Measurements from ENCODE around the gene CDNF.
"Not testable (repeated sequence)": the region's sequence is repeated elsewhere in the genome, so short reads cannot be mapped to it uniquely, and the experiment has no call there.

Gene CDNF

DNA sequence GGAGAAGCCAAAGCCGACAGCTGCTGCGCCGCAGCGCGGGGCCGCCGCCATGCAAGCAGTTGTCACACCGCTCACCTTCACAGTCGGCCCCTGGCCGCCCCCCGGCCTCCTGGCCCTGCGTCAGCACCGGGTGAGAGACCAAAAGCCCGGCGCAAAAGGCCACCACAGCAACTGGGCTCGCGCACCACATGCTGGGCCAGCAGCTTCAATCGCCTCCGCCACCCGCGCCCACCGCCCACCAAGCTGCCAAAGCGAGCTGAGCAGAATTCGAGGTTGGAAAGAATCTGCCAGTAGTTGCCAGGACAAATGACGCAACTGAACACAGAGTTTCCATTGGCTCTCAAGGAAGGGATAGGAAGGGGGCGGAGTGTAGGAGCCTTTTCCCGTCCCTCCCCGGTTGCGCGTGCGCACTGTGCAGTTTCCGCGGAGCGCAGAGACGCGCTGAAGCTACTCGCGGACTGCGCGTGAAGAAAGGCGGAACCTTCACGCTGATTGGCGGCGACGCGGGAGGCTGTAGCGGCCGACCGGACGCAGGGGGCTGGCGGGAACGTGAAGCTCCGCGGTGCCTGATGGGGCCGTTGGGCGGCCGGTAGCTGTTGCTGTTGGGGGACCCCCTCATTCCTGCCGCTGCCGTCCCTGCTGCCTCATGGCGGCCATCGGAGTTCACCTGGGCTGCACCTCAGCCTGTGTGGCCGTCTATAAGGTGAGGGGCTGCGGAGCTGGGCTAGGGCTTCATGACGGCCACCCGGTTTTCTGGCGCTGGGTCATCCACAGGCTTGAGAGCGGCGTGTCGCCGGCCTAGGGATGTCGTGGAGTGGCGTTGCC, at the start of gene CDNF, which contains the start of the genes HSPA14 and MSANTD7:
Gene CDNF (minus strand): TSS at position 281 of the 825 bp plus-strand sequence. CDS start 91 bp downstream, at position 190.
Gene HSPA14 (plus strand): TSS at position 550 of the 825 bp plus-strand sequence. CDS start 97 bp downstream, at position 647.
Gene MSANTD7 (plus strand): TSS at position 550 of the 825 bp plus-strand sequence. CDS start 3,979 bp downstream, outside the sequence.
- peak; percentile 99 for DNase-seq (ENCODE audit: low spot score)

DNA sequence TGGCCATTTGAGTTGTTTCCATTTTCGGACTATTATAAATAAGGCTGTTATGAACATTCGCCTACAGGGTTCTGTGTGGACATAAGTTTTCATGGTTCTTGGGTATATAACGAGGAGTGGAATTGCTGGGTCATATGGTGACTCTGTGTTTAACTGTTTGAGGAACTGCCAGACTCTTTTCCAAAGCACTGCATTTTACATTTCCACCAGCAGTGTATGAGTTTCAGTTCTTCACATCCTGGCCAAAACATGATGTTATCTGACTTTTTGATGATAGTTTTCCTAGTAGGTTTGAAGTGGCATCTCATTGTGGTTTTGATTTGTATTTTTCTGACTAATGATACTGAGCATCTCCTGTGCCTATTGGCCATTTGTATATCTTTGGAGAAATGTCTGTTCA, 46.2 kb upstream of the CDNF start:
- DNase-seq (ENCODE audit: low spot score), result no peak

DNA sequence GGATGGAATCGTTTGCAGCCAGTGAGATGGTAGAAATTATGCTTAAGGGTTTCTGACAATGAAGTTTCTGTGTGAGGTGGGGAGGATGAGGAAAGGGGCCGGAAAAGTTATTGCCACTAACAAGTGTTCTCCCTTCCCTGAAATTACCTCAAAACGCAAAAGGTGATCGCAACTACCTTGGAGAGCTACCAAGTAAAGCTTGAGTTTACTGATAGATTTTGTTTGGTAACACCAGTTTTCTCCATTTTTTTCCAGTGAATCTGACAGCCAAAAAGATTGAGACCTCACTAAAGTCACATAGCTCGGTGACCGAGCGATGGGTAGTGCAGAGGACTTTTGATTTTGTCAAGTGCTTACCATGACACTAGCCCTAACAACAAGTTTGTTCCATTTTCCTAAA, 42.4 kb upstream of the CDNF start:
- DNase-seq (ENCODE audit: low spot score), result no peak

DNA sequence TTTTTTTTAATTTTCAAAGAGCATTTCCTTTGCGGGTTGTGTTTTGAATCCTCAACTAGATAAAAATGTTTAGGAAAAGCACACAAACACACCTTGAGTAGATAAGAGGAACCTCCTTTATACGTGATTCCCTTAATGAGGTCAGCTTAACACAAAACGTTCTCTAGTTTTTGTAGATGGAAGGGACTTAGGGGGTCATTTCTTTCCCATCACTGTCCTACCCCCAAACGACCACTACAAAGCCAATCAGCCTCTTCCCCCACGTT, 42.0 kb upstream of the CDNF start:
- DNase-seq (ENCODE audit: low spot score), result no peak

DNA sequence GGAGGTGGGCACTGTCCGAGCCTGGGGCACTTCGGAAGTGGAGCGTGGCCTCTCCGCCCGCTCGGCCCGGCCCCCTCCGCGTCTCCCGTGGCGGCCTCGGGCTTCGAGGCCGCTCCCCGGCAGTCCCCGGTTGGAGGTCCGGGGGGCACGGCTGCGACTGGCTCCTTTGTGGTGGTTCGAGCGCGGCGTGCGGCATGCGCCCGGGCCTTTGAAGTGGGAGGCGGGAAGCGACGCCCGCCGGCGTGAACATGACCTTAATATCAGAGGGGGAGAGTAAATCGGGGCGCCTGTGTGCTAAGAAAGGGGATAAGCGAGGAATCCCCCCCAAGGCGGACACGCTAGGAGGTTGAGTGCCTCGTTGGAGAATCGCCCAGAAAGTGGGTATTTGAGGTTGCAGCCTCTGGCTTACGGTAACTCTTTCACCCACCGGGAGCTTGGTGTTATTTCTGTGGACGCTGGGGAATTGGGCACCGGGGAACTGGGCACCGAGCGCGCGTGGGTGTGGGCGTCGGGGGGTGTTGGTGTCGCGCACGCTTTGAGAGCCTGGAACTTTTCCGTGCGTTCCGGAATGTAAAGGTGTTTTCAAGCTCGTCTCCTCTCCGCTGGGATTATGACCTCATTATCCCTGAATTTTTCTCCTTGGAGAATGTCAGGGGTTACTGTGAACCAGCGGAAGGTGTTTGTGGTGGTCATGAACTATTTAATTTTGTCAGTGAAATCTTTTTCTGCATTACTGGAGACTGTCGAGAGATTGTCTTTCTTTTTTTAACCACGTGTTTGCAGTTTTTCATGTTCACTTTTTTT, 41.5 kb upstream of the CDNF start:
- DNase-seq (ENCODE audit: low spot score), result peak; percentile 6

DNA sequence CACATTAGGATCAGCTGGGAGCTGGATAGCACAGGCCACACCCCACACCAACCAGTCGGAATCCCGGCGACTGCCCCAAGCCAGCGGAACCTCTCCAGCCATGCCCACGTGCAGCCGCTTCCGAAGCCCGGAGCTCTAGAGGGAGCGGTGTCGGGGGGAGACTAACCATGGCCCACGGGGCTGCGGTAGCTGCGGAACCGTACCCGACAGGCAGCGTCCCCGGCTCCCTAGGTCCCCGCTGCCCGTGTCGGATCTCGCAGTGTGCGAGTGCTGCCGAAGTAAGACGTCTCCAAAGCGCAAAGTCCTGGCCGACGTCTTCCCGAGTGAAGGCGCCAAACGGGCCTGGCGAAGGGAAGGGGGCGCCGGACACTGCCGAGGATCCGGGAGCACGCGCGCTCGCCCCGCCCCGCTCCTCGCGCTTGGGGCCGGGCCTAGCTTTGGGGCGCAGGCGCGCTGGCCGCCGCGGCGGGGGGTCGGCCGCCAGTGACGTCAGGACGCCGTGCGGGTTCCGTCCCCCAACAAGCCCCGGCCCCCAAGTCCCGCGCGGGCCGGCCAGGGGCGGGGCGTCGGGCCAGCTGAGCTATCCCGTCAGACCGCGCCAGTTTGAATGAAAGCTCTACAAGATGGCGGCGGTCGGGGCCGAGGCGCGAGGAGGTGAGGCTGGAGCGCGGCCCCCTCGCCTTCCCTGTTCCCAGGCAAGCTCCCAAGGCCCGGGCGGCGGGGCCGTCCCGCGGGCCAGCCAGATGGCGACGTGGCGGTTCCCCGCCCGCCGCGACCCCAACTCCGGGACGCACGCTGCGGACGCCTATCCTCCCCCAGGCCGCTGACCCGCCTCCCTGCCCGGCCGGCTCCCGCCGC, 40.7 kb upstream of the CDNF start, which contains the start of gene SUV39H2:
Gene SUV39H2 (plus strand): TSS at position 601 of the 858 bp plus-strand sequence. CDS start 23 bp downstream, at position 624.
- peak; percentile 96 for DNase-seq (ENCODE audit: low spot score)

DNA sequence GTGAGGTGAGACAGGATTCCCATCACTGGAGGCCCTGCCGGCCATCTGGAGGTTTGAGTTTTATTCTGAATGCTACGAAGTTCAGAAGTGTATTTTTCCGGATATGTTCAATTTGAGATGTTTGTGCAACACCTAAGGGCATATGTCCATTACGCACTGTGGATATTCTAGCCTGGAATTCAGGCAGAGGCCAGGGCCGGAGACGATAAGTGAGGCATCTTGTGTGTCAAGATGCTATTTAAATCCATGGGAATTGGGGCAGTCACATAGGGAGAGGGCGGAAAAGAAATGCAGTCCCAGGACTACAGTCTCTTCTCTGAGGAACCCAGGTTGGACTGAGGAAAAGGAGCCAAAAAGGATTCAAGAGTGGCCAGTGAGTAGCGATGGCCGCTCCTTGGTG, 38.9 kb upstream of the CDNF start:
- DNase-seq (ENCODE audit: low spot score), result no peak

DNA sequence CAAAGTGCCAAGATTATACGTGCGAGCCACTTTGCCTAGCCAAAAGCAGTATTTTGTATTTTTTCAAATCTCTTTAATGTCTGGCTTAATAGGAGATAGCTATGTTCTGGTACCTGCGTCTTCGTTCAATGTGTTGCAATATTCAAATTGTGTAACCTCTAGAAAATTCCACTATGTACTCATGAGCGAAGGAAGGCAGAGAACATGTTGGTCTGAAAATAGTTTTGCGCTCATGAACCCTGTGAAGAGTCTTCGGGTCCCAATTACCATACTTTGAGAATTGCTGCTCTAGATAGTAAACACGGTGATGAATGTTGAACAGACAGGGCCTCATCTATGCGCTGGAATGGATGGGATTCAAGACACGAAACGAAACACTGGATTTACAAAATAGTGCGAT, 38.1 kb upstream of the CDNF start:
- DNase-seq (ENCODE audit: low spot score), result no peak

DNA sequence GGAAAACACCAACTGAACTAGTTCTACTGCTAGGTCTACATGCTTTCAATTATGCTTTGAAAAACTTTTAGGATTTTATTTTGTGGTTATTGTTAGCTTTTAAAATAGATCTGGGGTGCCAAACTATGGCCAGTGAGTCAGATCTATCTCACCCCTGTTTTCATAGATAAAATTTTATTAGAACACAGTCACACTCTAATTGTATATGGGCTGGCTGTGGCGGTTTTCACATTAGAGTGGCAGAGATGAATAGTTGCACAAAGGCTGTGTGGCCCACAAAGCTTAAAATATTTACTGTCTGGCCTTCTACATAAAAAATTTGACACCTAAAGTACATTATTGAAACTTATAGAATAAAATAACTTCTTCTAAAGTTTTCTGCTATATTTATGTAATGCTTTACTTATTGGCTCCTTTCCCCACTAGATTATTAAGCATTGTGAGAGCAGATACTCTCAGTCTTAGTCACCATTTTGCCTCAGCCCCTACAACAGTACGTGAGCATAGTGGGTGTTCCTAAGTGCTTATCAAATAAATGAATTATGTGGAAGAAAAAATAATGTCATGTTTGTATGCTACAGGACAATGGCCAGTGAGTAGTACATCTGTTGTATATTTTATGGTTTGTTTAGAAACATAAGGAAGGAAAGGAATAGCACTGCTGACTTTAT, 35.4 kb upstream of the CDNF start:
- DNase-seq (ENCODE audit: low spot score), result no peak

DNA sequence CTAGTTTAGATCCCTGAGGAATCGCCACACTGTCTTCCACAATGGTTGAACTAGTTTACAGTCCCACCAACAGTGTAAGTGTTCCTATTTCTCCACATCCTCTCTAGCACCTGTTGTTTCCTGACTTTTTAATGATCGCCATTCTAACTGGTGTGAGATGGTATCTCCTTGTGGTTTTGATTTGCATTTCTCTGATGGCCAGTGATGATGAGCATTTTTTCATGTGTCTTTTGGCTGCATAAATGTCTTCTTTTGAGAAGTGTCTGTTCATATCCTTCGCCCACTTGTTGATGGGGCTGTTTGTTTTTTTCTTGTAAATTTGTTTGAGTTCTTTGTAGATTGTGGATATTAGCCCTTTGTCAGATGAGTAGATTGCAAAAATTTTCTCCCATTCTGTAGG, 27.0 kb upstream of the CDNF start:
- not testable (repeated sequence) for DNase-seq (ENCODE audit: low spot score)

DNA sequence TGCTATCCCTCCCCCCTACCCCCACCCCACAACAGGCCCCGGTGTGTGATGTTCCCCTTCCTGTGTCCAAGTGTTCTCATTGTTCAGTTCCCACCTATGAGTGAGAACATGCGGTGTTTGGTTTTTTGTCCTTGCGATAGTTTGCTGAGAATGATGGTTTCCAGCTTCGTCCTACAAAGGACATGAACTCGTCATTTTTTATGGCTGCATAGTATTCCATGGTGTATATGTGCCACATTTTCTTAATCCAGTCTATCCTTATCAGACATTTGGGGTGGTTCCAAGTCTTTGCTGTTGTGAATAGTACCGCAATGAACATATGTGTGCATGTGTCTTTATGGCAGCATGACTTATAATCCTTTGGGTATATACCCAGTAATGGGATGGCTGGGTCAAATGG, 26.6 kb upstream of the CDNF start:
- DNase-seq (ENCODE audit: low spot score), result not testable (repeated sequence)

DNA sequence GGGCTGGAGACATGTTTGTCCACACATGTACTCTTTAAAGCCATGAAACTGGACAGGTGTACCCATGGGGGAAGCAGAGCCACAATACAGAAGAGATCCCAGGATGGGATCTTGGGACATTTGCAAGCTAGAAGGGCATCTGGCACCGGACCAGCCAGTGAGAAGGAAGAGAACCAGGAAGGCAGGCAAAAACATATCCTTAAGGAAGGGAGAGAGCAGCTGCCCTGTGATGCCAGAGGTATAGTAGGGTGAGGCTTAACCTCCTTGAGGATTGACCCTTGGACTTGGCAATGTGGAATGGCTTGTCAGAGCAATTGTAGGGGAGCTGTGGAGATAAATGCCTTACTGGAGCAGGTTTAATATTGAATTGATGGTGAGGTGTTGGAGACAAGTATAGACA, 23.0 kb upstream of the CDNF start:
- no peak for DNase-seq (ENCODE audit: low spot score)

DNA sequence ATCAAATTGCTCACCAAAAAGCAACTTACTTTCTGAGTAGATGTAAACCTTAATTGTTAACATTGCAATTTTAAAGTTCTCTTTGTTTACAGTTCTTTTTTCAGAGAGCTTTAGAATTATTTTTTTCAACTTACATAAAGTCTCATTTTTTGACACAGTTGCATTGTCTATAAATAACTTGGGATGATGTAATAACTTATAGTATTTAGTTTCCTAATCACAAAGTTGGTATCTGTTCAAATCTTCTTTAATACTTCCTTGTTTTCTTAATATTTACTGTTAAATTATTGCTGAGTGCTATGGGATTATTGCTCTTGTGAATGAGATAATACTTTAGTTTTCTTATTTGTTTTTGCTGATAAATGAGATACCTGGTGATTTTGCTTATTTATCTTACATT, 21.9 kb upstream of the CDNF start:
- no peak for DNase-seq (ENCODE audit: low spot score)

DNA sequence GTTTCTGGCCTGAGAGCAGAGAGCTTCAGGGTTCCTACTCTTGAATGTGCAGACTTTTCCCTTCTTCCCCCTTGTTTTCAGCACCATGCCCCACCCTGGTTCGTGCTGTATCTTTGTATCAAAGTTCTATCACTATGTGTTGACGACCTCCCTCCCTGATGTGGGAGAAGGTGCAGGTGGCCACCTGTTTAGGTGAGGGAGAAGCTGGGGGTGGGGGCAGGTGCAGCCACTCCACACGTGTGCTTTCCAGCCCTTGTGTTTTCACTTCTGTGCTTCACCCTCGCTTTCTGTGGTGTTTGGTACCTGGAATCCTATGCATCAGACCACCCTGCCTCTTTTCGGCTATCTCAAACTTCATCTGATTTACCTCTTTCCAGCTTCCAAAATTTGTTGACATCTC, 21.2 kb upstream of the CDNF start:
- DNase-seq (ENCODE audit: low spot score), result no peak

DNA sequence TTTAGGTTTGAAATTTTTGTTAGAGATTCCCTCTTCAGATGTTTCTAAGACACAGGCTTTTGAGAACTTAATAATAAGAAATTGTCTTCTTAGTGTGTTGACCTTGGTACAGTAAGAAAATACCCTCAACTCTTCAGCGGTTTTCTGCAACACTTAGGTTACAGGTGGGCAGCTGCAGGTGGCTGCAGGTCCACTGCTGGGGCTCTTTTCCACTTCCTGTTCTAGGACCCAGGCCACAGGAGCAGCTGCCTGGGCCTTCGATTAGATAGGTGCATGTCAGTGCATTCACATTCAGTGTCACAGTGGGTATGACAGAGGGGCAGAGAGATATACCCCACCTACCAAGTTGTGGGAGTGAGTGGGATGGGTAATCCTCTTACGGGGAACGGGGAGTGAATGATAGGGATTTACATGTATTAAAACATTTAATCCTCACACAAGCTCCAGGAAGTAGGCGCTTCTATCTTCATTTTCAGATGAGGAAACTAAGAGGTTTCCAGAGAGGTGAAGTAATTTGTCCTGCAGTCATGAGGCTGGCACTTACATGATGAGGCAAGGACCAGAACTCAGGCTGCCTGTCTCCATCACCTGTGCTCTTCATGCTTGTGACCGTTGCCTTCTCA, 20.6 kb upstream of the CDNF start:
- no peak for DNase-seq (ENCODE audit: low spot score)

DNA sequence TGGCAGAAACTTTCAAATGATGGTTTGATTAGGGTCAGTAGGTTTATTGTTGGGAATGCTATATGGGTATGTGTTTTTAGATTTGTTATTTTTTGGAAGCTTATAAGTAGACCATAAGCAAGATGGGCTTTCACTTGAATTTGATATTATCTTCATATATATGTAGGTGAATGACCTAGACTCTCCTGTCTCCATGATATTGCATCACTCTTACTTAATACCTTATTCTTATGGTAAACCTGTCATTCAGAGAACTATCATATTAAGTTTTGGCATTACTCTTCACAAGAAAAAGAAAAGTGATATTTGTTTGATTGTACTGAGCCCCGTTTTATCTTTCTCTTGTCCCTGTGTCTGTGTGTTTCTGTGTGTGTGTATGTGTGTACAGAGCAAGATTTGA, 17.6 kb upstream of the CDNF start:
- no peak for DNase-seq (ENCODE audit: low spot score)

DNA sequence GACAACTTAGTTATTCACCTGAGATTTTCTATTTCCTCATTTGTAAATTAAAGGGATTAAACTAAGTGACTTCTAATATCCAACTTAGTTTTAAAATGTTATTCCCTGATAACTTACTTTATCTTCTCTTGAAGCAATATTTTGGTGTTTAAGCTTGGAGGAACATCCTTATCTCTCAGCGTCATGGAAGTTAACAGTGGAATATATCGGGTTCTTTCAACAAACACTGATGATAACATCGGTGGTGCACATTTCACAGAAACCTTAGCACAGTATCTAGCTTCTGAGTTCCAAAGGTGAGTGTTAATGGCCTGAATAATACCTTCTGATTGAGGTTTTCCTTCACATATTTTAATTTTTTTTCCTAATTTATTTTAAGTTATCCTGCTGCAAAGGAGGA, 14.4 kb upstream of the CDNF start:
- no peak for DNase-seq (ENCODE audit: low spot score)

DNA sequence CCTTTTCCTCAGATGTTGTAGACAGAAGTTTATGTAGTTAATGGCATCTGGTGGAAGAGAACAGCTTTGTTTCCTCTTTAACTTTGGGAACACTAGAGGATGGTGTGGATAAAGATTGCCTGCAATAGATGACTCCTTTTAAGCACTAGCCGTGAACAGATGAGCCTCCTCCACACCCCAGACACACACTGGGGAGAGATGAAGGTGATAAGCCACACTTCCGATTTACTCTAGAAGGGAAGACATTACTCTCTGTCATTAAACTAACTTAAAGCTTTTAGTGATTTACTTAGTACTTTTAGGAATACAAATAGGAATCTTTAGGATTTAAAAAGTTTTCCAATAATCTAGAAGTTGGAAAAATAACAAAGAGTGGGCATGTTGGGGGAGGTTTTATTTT, 7.1 kb upstream of the CDNF start:
- DNase-seq (ENCODE audit: low spot score), result no peak

DNA sequence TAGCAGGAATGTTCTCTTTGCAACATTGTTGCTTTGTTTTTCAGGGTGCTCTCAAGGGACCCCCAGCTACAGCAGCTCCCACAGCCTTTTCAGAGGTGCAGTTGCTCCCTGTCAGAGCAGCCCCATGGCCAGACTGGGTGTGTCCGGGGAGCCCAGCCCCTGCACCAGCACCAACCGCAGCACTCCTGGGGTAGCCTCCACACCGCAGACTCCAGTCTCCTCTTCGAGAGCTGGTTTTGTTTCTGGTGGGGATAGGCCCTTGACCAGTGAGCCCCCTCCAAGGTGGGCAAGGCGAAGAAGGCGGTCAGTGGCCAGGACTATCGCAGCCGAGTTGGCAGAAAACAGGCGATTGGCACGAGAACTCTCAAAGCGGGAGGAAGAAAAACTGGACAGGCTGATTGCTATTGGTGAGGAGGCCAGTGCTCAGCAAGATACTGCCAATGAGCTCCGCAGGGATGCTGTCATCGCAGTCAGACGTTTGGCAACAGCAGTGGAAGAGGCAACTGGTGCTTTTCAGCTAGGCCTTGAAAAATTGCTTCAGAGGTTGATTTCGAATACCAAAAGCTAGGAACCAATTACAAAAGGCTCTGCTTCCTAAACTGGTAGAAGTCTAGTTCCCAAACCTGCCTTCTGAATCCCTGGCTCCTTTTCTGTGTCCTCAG, 5.6 kb upstream of the CDNF start:
- DNase-seq (ENCODE audit: low spot score), result no peak

DNA sequence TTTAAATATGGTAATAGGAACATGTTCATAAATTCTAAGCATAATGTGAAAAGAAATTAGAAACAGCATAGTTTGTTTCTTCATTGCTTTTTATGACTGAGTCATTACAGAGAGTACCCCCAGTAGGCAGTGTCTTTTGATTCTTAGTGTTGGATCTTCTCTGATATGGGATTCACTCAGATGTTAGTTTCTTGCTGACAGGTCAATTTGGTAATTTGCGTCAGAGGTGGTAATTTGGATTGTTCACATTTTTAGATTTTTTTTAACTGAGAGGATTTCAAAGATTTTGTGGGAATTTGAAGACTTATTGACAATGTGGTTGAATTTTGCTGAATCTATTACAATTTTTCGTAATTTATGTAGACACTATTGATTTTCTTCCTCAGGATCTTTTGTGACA, 2.3 kb upstream of the CDNF start:
- no peak for DNase-seq (ENCODE audit: low spot score)

DNA sequence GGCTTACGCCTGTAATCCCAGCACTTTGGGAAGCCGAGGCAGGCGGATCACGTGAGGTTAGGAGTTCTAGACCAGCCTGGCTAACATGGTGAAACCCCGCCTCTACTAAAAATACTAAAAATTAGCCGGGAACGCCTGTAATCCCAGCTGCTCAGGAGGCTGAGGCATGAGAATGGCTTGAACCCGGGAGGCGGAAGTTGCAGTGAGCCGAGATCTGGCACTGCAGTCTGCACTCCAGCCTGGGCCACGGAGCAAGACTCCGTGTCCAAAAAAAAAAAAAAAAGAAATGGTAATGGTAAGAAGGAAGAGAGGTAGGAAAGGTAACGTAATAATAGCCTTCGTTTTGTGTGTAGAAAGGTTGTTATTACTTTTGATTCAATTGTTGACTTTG, 1.5 kb upstream of the CDNF start:
- DNase-seq (ENCODE audit: low spot score), result no peak

Data from putamen (tissue), 1 donor.